Nephron progenitor cell (in vitro differentiated cells): ENCODE results near the gene SEMA6A.

Experiments used
- DNase-seq: peaks from one replicate; pipeline ENCODE4 v3.0.0; 2021
- H3K27ac Mint-ChIP-seq: 2 replicates; pipeline ENCODE4 v1.8.0; 2021; ENCODE audit warnings: mild to moderate bottlenecking, moderate library complexity, mixed read lengths
- H3K27me3 Mint-ChIP-seq: 2 replicates; pipeline ENCODE4 v1.8.0; 2021; ENCODE audit warnings: mild to moderate bottlenecking, low read depth, mixed read lengths; ENCODE audit not compliant: poor library complexity
- H3K36me3 Mint-ChIP-seq: 2 replicates; pipeline ENCODE4 v1.8.0; 2021; ENCODE audit warnings: low read depth, mixed read lengths
- H3K4me1 Mint-ChIP-seq: 2 replicates; pipeline ENCODE4 v1.8.0; 2021; ENCODE audit warnings: mixed read lengths
- H3K4me3 Mint-ChIP-seq: 2 replicates; pipeline ENCODE4 v1.8.0; 2021; ENCODE audit warnings: mild to moderate bottlenecking, moderate library complexity, mixed read lengths
- H3K9me3 Mint-ChIP-seq: 2 replicates; pipeline ENCODE4 v1.8.0; 2021; ENCODE audit warnings: mild to moderate bottlenecking, moderate library complexity, mixed read lengths
- CTCF ChIP-seq: fragments of 200-600 bp; sonication (generic); IDR thresholded peaks from 2 replicates; pipeline ENCODE4 v1.5.0; 2021; ENCODE audit warnings: antibody characterized with exemption

The SEMA6A gene

GRCh38 chr5:116574367-116575325 lies at the start of gene SEMA6A:
Gene SEMA6A, minus strand, starts transcription at chr5:116574823. Its CDS starts 69,879 bp downstream, at chr5:116504944.
- peak; percentile 94 for DNase-seq
- H3K4me3 Mint-ChIP-seq, result peak within 1 kb of the TSS; percentile 98
- no peaks in the 10 kb centered on the region for H3K36me3 Mint-ChIP-seq
- peak within 1 kb of the TSS; percentile 87 for H3K27ac Mint-ChIP-seq
- TF ChIP-seq CTCF, result no peak
- peaks cover 40% of the 10 kb centered on the region for H3K4me1 Mint-ChIP-seq
- H3K9me3 Mint-ChIP-seq, result peaks cover 4% of the 10 kb centered on the region
- peaks cover 18% of the 10 kb centered on the region for H3K27me3 Mint-ChIP-seq

- H3K27me3 Mint-ChIP-seq, result peaks cover 10% of the 10 kb centered on the region
- TF ChIP-seq CTCF, result no peak
- H3K27ac Mint-ChIP-seq, result no peak overlapping the region
- no peaks in the 10 kb centered on the region for H3K36me3 Mint-ChIP-seq
- H3K9me3 Mint-ChIP-seq, result no peaks in the 10 kb centered on the region
- peaks cover 24% of the 10 kb centered on the region for H3K4me1 Mint-ChIP-seq
- DNase-seq, result no peak
- H3K4me3 Mint-ChIP-seq, result no peak overlapping the region
These were observed 47.9 kb upstream of the SEMA6A start for GRCh38 chr5:116622375-116623050.

GRCh38 chr5:116621599-116621998 lies 47.0 kb upstream of the SEMA6A start:
- H3K27ac Mint-ChIP-seq, result no peak overlapping the region
- no peak for DNase-seq
- H3K9me3 Mint-ChIP-seq, result no peaks in the 10 kb centered on the region
- peaks cover 6% of the 10 kb centered on the region for H3K27me3 Mint-ChIP-seq
- H3K4me3 Mint-ChIP-seq, result no peak overlapping the region
- peaks cover 18% of the 10 kb centered on the region for H3K4me1 Mint-ChIP-seq
- H3K36me3 Mint-ChIP-seq, result no peaks in the 10 kb centered on the region
- TF ChIP-seq CTCF, result no peak

GRCh38 chr5:116616876-116617275 lies 42.3 kb upstream of the SEMA6A start:
- Mint-ChIP-seq H3K4me1 (peaks cover 6% of the 10 kb centered on the region), H3K4me3 (no peak overlapping the region), H3K27ac (no peak overlapping the region), H3K9me3 (no peaks in the 10 kb centered on the region), H3K27me3 (peaks cover 2% of the 10 kb centered on the region), H3K36me3 (no peaks in the 10 kb centered on the region)
- no peak for TF ChIP-seq CTCF
- no peak for DNase-seq

- Mint-ChIP-seq H3K36me3 (no peaks in the 10 kb centered on the region), H3K4me1 (peaks cover 6% of the 10 kb centered on the region), H3K9me3 (no peaks in the 10 kb centered on the region), H3K4me3 (no peak overlapping the region), H3K27me3 (no peaks in the 10 kb centered on the region), H3K27ac (no peak overlapping the region)
- DNase-seq, result no peak
- TF ChIP-seq CTCF, result no peak
These were observed 39.9 kb upstream of the SEMA6A start for GRCh38 chr5:116614603-116614920.
